GM12878 (cell line): ENCODE measurements around the gene CAB39. TPM values are rescaled to one million over a fixed set of nuclear protein-coding genes. Genes with fewer than 3 reads are reported as not detected.

ENCODE experiments used
- ATAC-seq: fragments of 200-7000 bp; cut with Tn5 transposase; 3 replicates; pipeline ENCODE4 v1.9.1; 2020; ENCODE audit warnings: mild to moderate bottlenecking, moderate library complexity
- BruUV-seq: library from RNA; stranded (reverse); fragments of 400-500 nt; replicated peaks from 2 replicates; lab custom pipeline; 2021; lab: Mats Ljungman, UMichigan
- CTCF ChIA-PET: fragments of 300-600 bp; sonication (Branson Sonifier 250); formaldehyde crosslinking; extraction: SDS; loops from one replicate; lab custom pipeline; 2021; ENCODE audit warnings: inconsistent platforms; lab: Yijun Ruan, JAX
- POLR2A ChIA-PET: fragments of 350-600 bp; formaldehyde crosslinking; extraction: SDS; loops from one replicate; lab custom pipeline; 2021; ENCODE audit warnings: inconsistent platforms; lab: Charles Lee
- RAD21 ChIA-PET: fragments of 300-600 bp; sonication (Branson Sonifier 250); formaldehyde crosslinking; loops from one replicate; lab custom pipeline; 2023; ENCODE audit warnings: antibody characterized with exemption; ENCODE audit not compliant: unreplicated experiment; lab: Charles Lee
- SMC1A ChIA-PET: fragments of 300-600 bp; sonication (Branson Sonifier 250); formaldehyde crosslinking; loops from one replicate; lab custom pipeline; 2023; ENCODE audit not compliant: unreplicated experiment, uncharacterized antibody; lab: Charles Lee
- DNase-seq: peaks from one replicate; pipeline ENCODE4 v3.0.0-alpha.2; 2011; ENCODE audit warnings: low read depth, low spot score
- FAIRE-seq: peaks from 3 replicates; lab custom pipeline; 2011; peaks lifted over from hg19 to GRCh38; lab: Jason Lieb, UNC
- H2AFZ ChIP-seq: 2 replicates; pipeline ENCODE4 v1.6.0; 2011; ENCODE audit warnings: low read depth, low read length, control low read depth; ENCODE audit not compliant: control insufficient read depth
- H3K27ac ChIP-seq: 2 replicates; pipeline ENCODE4 v1.5.1; 2011; ENCODE audit warnings: control low read depth; ENCODE audit not compliant: control insufficient read depth, insufficient read depth
- H3K27me3 ChIP-seq, 2 experiments: replicated peaks in 1 of 2; 2 replicates each; pipeline versions ENCODE4 v1.6.0 to v1.6.1; 2011; ENCODE audit warnings: low read length in 1 of 2; ENCODE audit not compliant: control insufficient read depth in 2 of 2, insufficient read depth in 2 of 2
- H3K36me3 ChIP-seq, 2 experiments: 2 replicates each; pipeline ENCODE4 v1.5.1; 2011; ENCODE audit warnings: low read length in 1 of 2; ENCODE audit not compliant: control insufficient read depth in 2 of 2, insufficient read depth in 2 of 2
- H3K4me1 ChIP-seq: 2 replicates; pipeline ENCODE4 v1.6.1; 2011; ENCODE audit warnings: mild to moderate bottlenecking, low read length, moderate library complexity, mixed read lengths; ENCODE audit not compliant: control insufficient read depth, insufficient read depth
- H3K4me2 ChIP-seq: 2 replicates; pipeline ENCODE4 v1.6.0; 2011; ENCODE audit warnings: control low read depth; ENCODE audit not compliant: control insufficient read depth, insufficient read depth
- H3K4me3 ChIP-seq: fragments of 200-600 bp; sonication (generic); 2 replicates; pipeline ENCODE4 v1.5.1; 2016
- H3K79me2 ChIP-seq: 2 replicates; pipeline ENCODE4 v1.6.0; 2011; ENCODE audit warnings: low read length; ENCODE audit not compliant: control insufficient read depth, insufficient read depth
- H3K9ac ChIP-seq: 2 replicates; pipeline ENCODE4 v1.8.0; 2011; ENCODE audit warnings: low read length, control low read depth, mixed read lengths; ENCODE audit not compliant: control insufficient read depth, insufficient read depth
- H3K9me3 ChIP-seq: replicated peaks from 3 replicates; pipeline ENCODE4 v1.5.1; 2011; ENCODE audit warnings: mild to moderate bottlenecking, low read length; ENCODE audit not compliant: control insufficient read depth, insufficient read depth
- H4K20me1 ChIP-seq: 2 replicates; pipeline ENCODE4 v1.6.0; 2011; ENCODE audit not compliant: control insufficient read depth, insufficient read depth
- BACH1 ChIP-seq: fragments of 450-650 bp; IDR thresholded peaks from 2 replicates; pipeline ENCODE4 v1.6.1; 2017; ENCODE audit warnings: mild to moderate bottlenecking, borderline replicate concordance
- HDAC2 ChIP-seq: fragments of 200-600 bp; sonication (generic); IDR thresholded peaks from 2 replicates; pipeline ENCODE4 v1.6.1; 2017
- NFYA ChIP-seq: IDR thresholded peaks from 2 replicates; pipeline ENCODE4 v1.6.1; 2011; ENCODE audit warnings: low read depth, mild to moderate bottlenecking, low read length, improper control_type of control experiment, borderline replicate concordance
- RUNX3 ChIP-seq: IDR thresholded peaks from 2 replicates; pipeline ENCODE4 v1.6.1; 2012; ENCODE audit warnings: low read length, inconsistent platforms
- SIX5 ChIP-seq: IDR thresholded peaks from 2 replicates; pipeline ENCODE4 v1.6.1; 2011; ENCODE audit warnings: mild to moderate bottlenecking, low read depth, low read length, moderate library complexity; ENCODE audit not compliant: severe bottlenecking
- SREBF1 ChIP-seq: IDR thresholded peaks from 2 replicates; pipeline ENCODE4 v1.6.1; 2012; ENCODE audit warnings: mild to moderate bottlenecking, low read length
- STAT3 ChIP-seq: IDR thresholded peaks from 2 replicates; pipeline ENCODE4 v1.6.1; 2011; ENCODE audit warnings: low read depth, low read length, improper control_type of control experiment
- ZBTB33 ChIP-seq: fragments of 450-650 bp; IDR thresholded peaks from 2 replicates; pipeline ENCODE4 v1.6.1; 2017; ENCODE audit warnings: mild to moderate bottlenecking
- ZNF207 ChIP-seq: fragments of 450-650 bp; IDR thresholded peaks from 2 replicates; pipeline ENCODE4 v1.6.1; 2014; ENCODE audit warnings: antibody characterized with exemption, mild to moderate bottlenecking, borderline replicate concordance
- WGBS: methylation state at CpG from one replicate; pipeline ENCODE4 v1.1.6; 2016; ENCODE audit warnings: low lambda C conversion rate; ENCODE audit not compliant: insufficient replicate concordance, insufficient coverage; ENCODE audit errors: missing lambda C conversion rate; 5-methylcytosine and 5-hydroxymethylcytosine counted together
- in situ Hi-C: fragments of 300-500 bp; cut with MboI; formaldehyde crosslinking; loops from 9 replicates; pipeline ENCODE4 v1.14.3; 2018; ENCODE audit warnings: mixed read lengths
- intact Hi-C: fragments of 100-400 bp; cut with micrococcal nuclease; formaldehyde crosslinking; loops from one replicate; pipeline ENCODE4 v1.14.2; 2022; ENCODE audit not compliant: unreplicated experiment
- polyA plus RNA-seq, 11 experiments: library from polyadenylated mRNA; depleted of rRNA in 4 of 11; unstranded in 6 of 11; stranded (reverse) in 5 of 11; fragments of >200 nt; fragmentation: Nextera tagmentation in 4 of 11; fragmentation: Illumina TruSeq in 1 of 11; extraction: Ambion mirVana in 4 of 11; extraction: Trizol in 1 of 11; gene quantifications; 1 replicate in 1 of 11; 2 replicates in 10 of 11; pipeline versions ENCODE4 v1.2.1 to v1.2.3, GENCODE V29; 2011 to 2016; ENCODE audit warnings: inconsistent platforms in 2 of 11, missing spikeins in 2 of 11, low read depth in 1 of 11
- small RNA-seq: library from RNA; depleted of rRNA; stranded (forward); fragments of <200 nt; gene quantifications from one replicate; pipeline ENCODE3, GENCODE V24; 2014
- total RNA-seq, 4 experiments: library from RNA; depleted of rRNA in 3 of 4; stranded (reverse); fragments of >200 nt in 3 of 4; fragmentation: Illumina TruSeq in 1 of 4; extraction: Trizol in 1 of 4; gene quantifications; 2 replicates each; pipeline versions ENCODE4 v1.2.1 to v1.2.3, GENCODE V29; 2013 to 2021

CAB39 gene
- total and polyA plus RNA-seq, 10 of the 15 experiments (the other 5 are each of a cell fraction or from before 2014, with no cell fraction given), result 13.3 to 129 (median 62.9) TPM

GRCh38 chr2:230869914-230870543 lies 157.4 kb downstream of the CAB39 start:
- H3K9me3 ChIP-seq, result no peaks in the 10 kb centered on the region
- no peaks in the 10 kb centered on the region for H3K27me3 ChIP-seq
- ATAC-seq, result no peak
- ChIA-PET POLR2A (no interaction called here), SMC1A (interaction anchor here (0.7 to 1.4 kb wide), 5 partner anchors 8 to 53 kb away, joined by 3 to 4 read pairs (median 3); no protein-coding TSS in a partner anchor), CTCF (interaction anchor here (0.8 to 1.2 kb wide), 3 partner anchors 44 to 117 kb away, joined by 3 read pairs; no protein-coding TSS in a partner anchor), RAD21 (interaction anchor here (0.6 to 1.5 kb wide), 3 partner anchors 21 to 57 kb away, joined by 3 to 4 read pairs (median 3); no protein-coding TSS in a partner anchor)
- H3K4me2 ChIP-seq, result peak overlapping the region; percentile 41
- BruUV-seq, result no TSS peak
- H3K36me3 ChIP-seq, result no peaks in the 10 kb centered on the region
- in situ Hi-C loops, result no loop called here
- peaks cover 6% of the 10 kb centered on the region for H3K79me2 ChIP-seq
- intact Hi-C loops, result no loop called here
- H3K27ac ChIP-seq, result no peak overlapping the region
- FAIRE-seq, result no peak
- DNase-seq, result no peak
- no peak for TF ChIP-seq BACH1
- TF ChIP-seq RUNX3, result no peak
- TF ChIP-seq ZNF207, result no peak
- TF ChIP-seq ZBTB33, result no peak
- no peak for TF ChIP-seq HDAC2
- TF ChIP-seq STAT3, result no peak
- TF ChIP-seq SREBF1, result no peak
- TF ChIP-seq SIX5, result no peak
- TF ChIP-seq NFYA, result no peak
- no peak overlapping the region for H3K4me3 ChIP-seq
- no peak overlapping the region for H3K9ac ChIP-seq
- peaks cover 62% of the 10 kb centered on the region for H3K4me1 ChIP-seq
- H4K20me1 ChIP-seq, result no peaks in the 10 kb centered on the region
- 72% methylated on average over 11 of the region's 11 CpGs for WGBS
- no peak overlapping the region for H2AFZ ChIP-seq

Small RNA genes within 50 kb of the gene (small RNA-seq; reads per million reads assigned to genes)
- gene BANF1P3 (not detected), gene RNU6-268P (not detected)

Other genes with a start within 250 kb of the CAB39 start
- 110 and 131 TPM in 2 replicates for gene ITM2C, start 152.1 kb downstream of the CAB39 start, total RNA-seq (2014; rRNA removed)
- 102 and 110 TPM in 2 replicates for gene ITM2C, start 152.1 kb downstream of the CAB39 start, total RNA-seq (2014; rRNA removed; fragmentation: Illumina TruSeq; extraction: Trizol)
- 155 and 167 TPM in 2 replicates for gene ITM2C, start 152.1 kb downstream of the CAB39 start, total RNA-seq (2021)
- gene ITM2C, start 152.1 kb downstream of the CAB39 start, polyA plus RNA-seq (2011; rRNA removed), result 57.5 and 96.3 TPM in 2 replicates
- 82.9 and 170 TPM in 2 replicates for gene ITM2C, start 152.1 kb downstream of the CAB39 start, polyA plus RNA-seq (2014; fragmentation: Illumina TruSeq; extraction: Trizol)
- gene ITM2C, start 152.1 kb downstream of the CAB39 start, polyA plus RNA-seq (2014; fragmentation: Nextera tagmentation; extraction: Ambion mirVana), result 10 to 100 TPM in 1 of 2 experiments, 1 to 10 TPM in 1; 5.4 to 16.9 TPM
- gene ITM2C, start 152.1 kb downstream of the CAB39 start, polyA plus RNA-seq (2014; rRNA removed), result 185 and 204 TPM in 2 replicates
- gene ITM2C, start 152.1 kb downstream of the CAB39 start, polyA plus RNA-seq (2016; fragmentation: Nextera tagmentation; extraction: Ambion mirVana), result 100 to 1,000 TPM; 191 to 195 TPM
- 11.2 and 12.3 TPM in 2 replicates for gene GPR55, start 212.4 kb downstream of the CAB39 start, total RNA-seq (2014; rRNA removed)
- 18.1 and 19.2 TPM in 2 replicates for gene GPR55, start 212.4 kb downstream of the CAB39 start, total RNA-seq (2014; rRNA removed; fragmentation: Illumina TruSeq; extraction: Trizol)
- 26.8 and 30.1 TPM in 2 replicates for gene GPR55, start 212.4 kb downstream of the CAB39 start, total RNA-seq (2021)
- 16.5 and 26.9 TPM in 2 replicates for gene GPR55, start 212.4 kb downstream of the CAB39 start, polyA plus RNA-seq (2011; rRNA removed)
- gene GPR55, start 212.4 kb downstream of the CAB39 start, polyA plus RNA-seq (2014; fragmentation: Illumina TruSeq; extraction: Trizol), result 20.4 and 24.4 TPM in 2 replicates
- 1 to 10 TPM; 2.1 to 5.5 TPM for gene GPR55, start 212.4 kb downstream of the CAB39 start, polyA plus RNA-seq (2014; fragmentation: Nextera tagmentation; extraction: Ambion mirVana)
- 23.4 and 23.5 TPM in 2 replicates for gene GPR55, start 212.4 kb downstream of the CAB39 start, polyA plus RNA-seq (2014; rRNA removed)
- gene GPR55, start 212.4 kb downstream of the CAB39 start, polyA plus RNA-seq (2016; fragmentation: Nextera tagmentation; extraction: Ambion mirVana), result 10 to 100 TPM; 12.6 to 13.2 TPM